Ishikawa (cell line): Measurements from ENCODE around the gene GAB2.

Experiments used
- CEBPB ChIP-seq: IDR thresholded peaks from 2 replicates; pipeline ENCODE4 v1.6.1; 2012
- EP300 ChIP-seq: IDR thresholded peaks from 2 replicates; pipeline ENCODE4 v1.6.1; 2012; ENCODE audit warnings: borderline replicate concordance
- RAD21 ChIP-seq: IDR thresholded peaks from 2 replicates; pipeline ENCODE4 v1.6.1; 2012; ENCODE audit warnings: low read depth
- TAF1 ChIP-seq: IDR thresholded peaks from 2 replicates; pipeline ENCODE4 v1.6.1; 2012; ENCODE audit warnings: low read depth, mild to moderate bottlenecking
- TCF12 ChIP-seq: IDR thresholded peaks from 2 replicates; pipeline ENCODE4 v1.6.1; 2012; ENCODE audit warnings: low read depth
- YY1 ChIP-seq: IDR thresholded peaks from 2 replicates; pipeline ENCODE4 v1.6.1; 2012; ENCODE audit warnings: low read depth
- TF ChIP-seq, protein P1 (sequence below): IDR thresholded peaks from 2 replicates; pipeline ENCODE4 v1.6.1; 2012

DNA sequence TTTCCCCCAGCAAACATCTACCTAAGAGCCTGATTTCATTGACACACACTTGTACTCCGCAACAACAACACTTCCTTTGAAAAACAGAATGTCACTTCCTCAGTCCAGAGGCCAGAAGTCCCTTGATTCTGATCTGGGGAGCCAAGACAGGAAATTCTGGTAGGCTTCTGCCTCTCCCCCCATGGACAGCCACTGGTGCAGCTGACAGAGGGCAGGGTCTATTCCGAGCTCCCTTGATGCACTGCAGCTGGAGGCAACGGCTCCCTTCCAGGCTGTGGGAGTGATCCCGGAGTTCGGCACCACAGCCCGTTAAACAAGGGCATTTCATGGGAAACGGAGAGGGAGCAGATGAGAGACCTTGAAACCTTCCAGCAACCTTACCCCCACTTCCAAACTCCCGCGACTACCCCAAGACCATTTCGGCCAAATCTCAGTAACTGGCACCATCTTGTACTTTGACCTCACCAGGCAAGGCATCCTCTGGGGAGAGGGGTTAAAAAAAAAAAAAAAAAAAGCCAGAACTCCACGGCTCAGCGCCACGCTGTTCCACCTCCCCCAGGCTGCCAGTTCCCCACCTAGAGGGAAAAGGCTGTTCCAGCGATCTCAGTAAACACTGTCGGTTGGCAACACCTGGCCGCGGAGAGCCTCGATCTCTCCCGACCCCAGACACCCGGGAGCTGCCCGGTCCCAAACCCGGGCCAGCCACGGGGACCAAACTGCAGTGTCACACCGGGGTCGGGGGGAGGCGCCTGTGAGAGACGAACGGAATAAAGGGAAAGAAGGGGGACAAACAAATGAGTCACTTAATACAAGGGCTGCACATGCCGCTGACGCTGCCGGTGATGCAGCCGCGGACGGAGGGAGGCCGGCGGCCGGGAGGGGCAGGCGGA lies 1.1 kb downstream of the GAB2 start:
- TF ChIP-seq CEBPB (no peak), RAD21 (no peak), EP300 (0 out of 2 replicates have a peak, but pooled peaks have one; percentile 23), TCF12 (no peak; the same call in 1 of the 2 replicates), YY1 (no peak), TAF1 (peak; percentile 18; the same call in 1 of the 2 replicates)
- TF ChIP-seq, protein P1, sequence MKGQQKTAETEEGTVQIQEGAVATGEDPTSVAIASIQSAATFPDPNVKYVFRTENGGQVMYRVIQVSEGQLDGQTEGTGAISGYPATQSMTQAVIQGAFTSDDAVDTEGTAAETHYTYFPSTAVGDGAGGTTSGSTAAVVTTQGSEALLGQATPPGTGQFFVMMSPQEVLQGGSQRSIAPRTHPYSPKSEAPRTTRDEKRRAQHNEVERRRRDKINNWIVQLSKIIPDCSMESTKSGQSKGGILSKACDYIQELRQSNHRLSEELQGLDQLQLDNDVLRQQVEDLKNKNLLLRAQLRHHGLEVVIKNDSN: 0 out of 2 replicates have a peak, but pooled peaks have one; percentile 9
